Testis (tissue), 2 donors: Measurements from ENCODE around the gene IMMP2L.

Experiments
- POLR2A ChIP-seq: fragments of 450-650 bp; IDR thresholded peaks from one replicate; pipeline ENCODE4 v1.6.1; 2017; ENCODE audit warnings: antibody characterized with exemption, mild to moderate bottlenecking, moderate library complexity
- TF ChIP-seq, protein P1 (sequence below), 3 experiments: fragments of 450-650 bp in 2 of 3; fragments of 200-600 bp in 1 of 3; sonication (generic) in 1 of 3; IDR thresholded peaks; one replicate each; pipeline ENCODE4 v1.5.1; 2016 to 2019; ENCODE audit warnings: antibody characterized with exemption in 3 of 3, mild to moderate bottlenecking in 2 of 3, moderate library complexity in 1 of 3

DNA sequence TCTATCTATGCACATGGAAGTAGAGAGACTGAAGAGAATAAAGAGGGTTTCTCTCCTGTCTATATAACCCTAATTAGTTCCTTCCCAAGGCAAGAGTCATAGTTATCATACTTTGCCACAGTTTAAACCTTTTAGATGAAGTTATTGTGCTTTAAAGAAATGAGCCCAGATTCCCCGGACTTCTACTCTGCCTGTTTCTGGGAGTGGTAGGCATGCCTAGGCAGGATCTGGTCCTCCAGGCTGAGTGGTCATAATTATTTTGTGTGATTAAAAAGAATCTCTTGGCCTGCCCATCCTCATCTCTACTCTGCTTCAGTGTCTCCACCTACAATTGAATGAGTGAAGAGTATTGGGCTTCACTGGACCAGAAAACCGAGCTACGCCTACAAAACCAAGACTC, 179.2 kb downstream of the IMMP2L start:
- TF ChIP-seq, protein P1, sequence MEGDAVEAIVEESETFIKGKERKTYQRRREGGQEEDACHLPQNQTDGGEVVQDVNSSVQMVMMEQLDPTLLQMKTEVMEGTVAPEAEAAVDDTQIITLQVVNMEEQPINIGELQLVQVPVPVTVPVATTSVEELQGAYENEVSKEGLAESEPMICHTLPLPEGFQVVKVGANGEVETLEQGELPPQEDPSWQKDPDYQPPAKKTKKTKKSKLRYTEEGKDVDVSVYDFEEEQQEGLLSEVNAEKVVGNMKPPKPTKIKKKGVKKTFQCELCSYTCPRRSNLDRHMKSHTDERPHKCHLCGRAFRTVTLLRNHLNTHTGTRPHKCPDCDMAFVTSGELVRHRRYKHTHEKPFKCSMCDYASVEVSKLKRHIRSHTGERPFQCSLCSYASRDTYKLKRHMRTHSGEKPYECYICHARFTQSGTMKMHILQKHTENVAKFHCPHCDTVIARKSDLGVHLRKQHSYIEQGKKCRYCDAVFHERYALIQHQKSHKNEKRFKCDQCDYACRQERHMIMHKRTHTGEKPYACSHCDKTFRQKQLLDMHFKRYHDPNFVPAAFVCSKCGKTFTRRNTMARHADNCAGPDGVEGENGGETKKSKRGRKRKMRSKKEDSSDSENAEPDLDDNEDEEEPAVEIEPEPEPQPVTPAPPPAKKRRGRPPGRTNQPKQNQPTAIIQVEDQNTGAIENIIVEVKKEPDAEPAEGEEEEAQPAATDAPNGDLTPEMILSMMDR (IDR thresholded peaks at IDR 0.05) = no peak
- TF ChIP-seq POLR2A = no peak
